ACC112 (cell line): Measurements from ENCODE around the gene NOBOX.
"Not testable (repeated sequence)": the region's sequence is repeated elsewhere in the genome, so short reads cannot be mapped to it uniquely, and the experiment has no call there.

Experiments used
- H2AFZ ChIP-seq: fragments of 200-600 bp; sonication (generic); one replicate; pipeline ENCODE4 v1.6.0; 2017; ENCODE audit warnings: antibody characterized with exemption, low read length; ENCODE audit not compliant: unreplicated experiment
- H3K27ac ChIP-seq: fragments of 200-600 bp; sonication (generic); 2 replicates; pipeline ENCODE4 v1.5.1; 2014; ENCODE audit warnings: low read depth, mild to moderate bottlenecking, antibody characterized with exemption, low read length, moderate library complexity
- H3K27me3 ChIP-seq: fragments of 200-600 bp; sonication (generic); 2 replicates; pipeline ENCODE4 v1.6.1; 2014; ENCODE audit warnings: mild to moderate bottlenecking, antibody characterized with exemption, low read length, moderate library complexity, mixed read lengths; ENCODE audit not compliant: insufficient read depth
- H3K36me3 ChIP-seq: fragments of 200-600 bp; sonication (generic); 2 replicates; pipeline ENCODE4 v1.6.1; 2016; ENCODE audit warnings: mild to moderate bottlenecking, antibody characterized with exemption, low read length, moderate library complexity, mixed read lengths; ENCODE audit not compliant: insufficient read depth
- H3K4me1 ChIP-seq: fragments of 200-600 bp; sonication (generic); one replicate; pipeline ENCODE4 v1.6.1; 2016; ENCODE audit warnings: low read length, mixed read lengths; ENCODE audit not compliant: insufficient read depth, unreplicated experiment, control insufficient read depth
- H3K4me3 ChIP-seq: fragments of 200-600 bp; sonication (generic); 2 replicates; pipeline ENCODE4 v1.5.1; 2014; ENCODE audit warnings: mild to moderate bottlenecking, low read depth, low read length
- H3K79me2 ChIP-seq: fragments of 200-600 bp; sonication (generic); one replicate; pipeline ENCODE4 v1.6.0; 2016; ENCODE audit warnings: low read length; ENCODE audit not compliant: control insufficient read depth, unreplicated experiment, insufficient read depth

NOBOX gene

GRCh38 chr7:144403649-144404061 lies at the start of gene NOBOX:
Gene NOBOX, minus strand, starts transcription at chr7:144403693.
- no peaks in the 10 kb centered on the region for H3K79me2 ChIP-seq
- no peak within 1 kb of the TSS for H2AFZ ChIP-seq
- peaks cover 26% of the 10 kb centered on the region for H3K27me3 ChIP-seq
- no peaks in the 10 kb centered on the region for H3K36me3 ChIP-seq
- H3K4me3 ChIP-seq = no peak within 1 kb of the TSS
- no peak within 1 kb of the TSS for H3K27ac ChIP-seq
- H3K4me1 ChIP-seq = peaks cover 9% of the 10 kb centered on the region

GRCh38 chr7:144452064-144452463 lies 48.6 kb upstream of the NOBOX start:
- Histone ChIP-seq H3K27me3 (no peaks in the 10 kb centered on the region), H3K4me1 (no peaks in the 10 kb centered on the region), H3K4me3 (no peak overlapping the region), H3K79me2 (no peaks in the 10 kb centered on the region), H3K27ac (no peak overlapping the region), H3K36me3 (no peaks in the 10 kb centered on the region), H2AFZ (no peak overlapping the region)

- no peaks in the 10 kb centered on the region for H3K27me3 ChIP-seq
- no peaks in the 10 kb centered on the region for H3K79me2 ChIP-seq
- no peak overlapping the region for H3K4me3 ChIP-seq
- no peak overlapping the region for H3K27ac ChIP-seq
- no peaks in the 10 kb centered on the region for H3K4me1 ChIP-seq
- no peak overlapping the region for H2AFZ ChIP-seq
- H3K36me3 ChIP-seq = no peaks in the 10 kb centered on the region
These were observed 42.1 kb upstream of the NOBOX start for GRCh38 chr7:144445590-144445989.

GRCh38 chr7:144439717-144440205 lies 36.3 kb upstream of the NOBOX start:
- no peaks in the 10 kb centered on the region for H3K4me1 ChIP-seq
- H3K27me3 ChIP-seq = no peaks in the 10 kb centered on the region
- no peak overlapping the region for H2AFZ ChIP-seq
- no peak overlapping the region for H3K4me3 ChIP-seq
- no peak overlapping the region for H3K27ac ChIP-seq
- H3K36me3 ChIP-seq = no peaks in the 10 kb centered on the region
- no peaks in the 10 kb centered on the region for H3K79me2 ChIP-seq

GRCh38 chr7:144438759-144439158 lies 35.3 kb upstream of the NOBOX start:
- no peaks in the 10 kb centered on the region for H3K4me1 ChIP-seq
- H2AFZ ChIP-seq = no peak overlapping the region
- peaks cover 3% of the 10 kb centered on the region; the same call in 1 of the 2 replicates for H3K27me3 ChIP-seq
- no peaks in the 10 kb centered on the region for H3K79me2 ChIP-seq
- H3K27ac ChIP-seq = no peak overlapping the region
- no peak overlapping the region for H3K4me3 ChIP-seq
- no peaks in the 10 kb centered on the region for H3K36me3 ChIP-seq

GRCh38 chr7:144437370-144438191 lies 34.1 kb upstream of the NOBOX start:
- Histone ChIP-seq H3K4me3 (no peak overlapping the region), H3K36me3 (no peaks in the 10 kb centered on the region), H3K4me1 (no peaks in the 10 kb centered on the region), H2AFZ (no peak overlapping the region), H3K79me2 (no peaks in the 10 kb centered on the region), H3K27ac (no peak overlapping the region), H3K27me3 (peaks cover 6% of the 10 kb centered on the region; the same call in 1 of the 2 replicates)

- no peaks in the 10 kb centered on the region for H3K79me2 ChIP-seq
- H3K4me3 ChIP-seq = no peak overlapping the region
- H3K27me3 ChIP-seq = peaks cover 6% of the 10 kb centered on the region; the same call in 1 of the 2 replicates
- no peak overlapping the region for H2AFZ ChIP-seq
- H3K36me3 ChIP-seq = no peaks in the 10 kb centered on the region
- H3K27ac ChIP-seq = no peak overlapping the region
- no peaks in the 10 kb centered on the region for H3K4me1 ChIP-seq
These were observed 33.0 kb upstream of the NOBOX start for GRCh38 chr7:144436500-144436899.

GRCh38 chr7:144428431-144428830 lies 24.9 kb upstream of the NOBOX start:
- no peaks in the 10 kb centered on the region for H3K79me2 ChIP-seq
- H2AFZ ChIP-seq = no peak overlapping the region
- no peaks in the 10 kb centered on the region for H3K36me3 ChIP-seq
- H3K4me1 ChIP-seq = no peaks in the 10 kb centered on the region
- H3K27me3 ChIP-seq = peaks cover 12% of the 10 kb centered on the region; the same call in 1 of the 2 replicates
- H3K4me3 ChIP-seq = no peak overlapping the region
- no peak overlapping the region for H3K27ac ChIP-seq

GRCh38 chr7:144427539-144427938 lies 24.0 kb upstream of the NOBOX start:
- H3K79me2 ChIP-seq, H3K27ac ChIP-seq, H2AFZ ChIP-seq, H3K4me3 ChIP-seq, H3K4me1 ChIP-seq, H3K36me3 ChIP-seq, H3K27me3 ChIP-seq: not testable (repeated sequence)

- H2AFZ ChIP-seq, H3K79me2 ChIP-seq, H3K27ac ChIP-seq, H3K4me3 ChIP-seq, H3K36me3 ChIP-seq, H3K4me1 ChIP-seq: not testable (repeated sequence)
- peaks cover 13% of the 10 kb centered on the region; the same call in 1 of the 2 replicates for H3K27me3 ChIP-seq
These were observed 15.4 kb upstream of the NOBOX start for GRCh38 chr7:144418931-144419330.

- H2AFZ ChIP-seq = no peak overlapping the region
- H3K4me1 ChIP-seq = no peaks in the 10 kb centered on the region
- H3K4me3 ChIP-seq = no peak overlapping the region
- H3K36me3 ChIP-seq = no peaks in the 10 kb centered on the region
- H3K27ac ChIP-seq = no peak overlapping the region
- H3K27me3 ChIP-seq = peaks cover 23% of the 10 kb centered on the region
- no peaks in the 10 kb centered on the region for H3K79me2 ChIP-seq
These were observed 12.8 kb upstream of the NOBOX start for GRCh38 chr7:144416341-144416740.
